NCI-H128 (cell line): ENCODE measurements around the gene RNASEH2B.

Experiments
- DNase-seq: peaks from one replicate; lab custom pipeline; 2025; ENCODE audit not compliant: unreplicated experiment; lab: John Stamatoyannopoulos, UW

The RNASEH2B gene

DNA sequence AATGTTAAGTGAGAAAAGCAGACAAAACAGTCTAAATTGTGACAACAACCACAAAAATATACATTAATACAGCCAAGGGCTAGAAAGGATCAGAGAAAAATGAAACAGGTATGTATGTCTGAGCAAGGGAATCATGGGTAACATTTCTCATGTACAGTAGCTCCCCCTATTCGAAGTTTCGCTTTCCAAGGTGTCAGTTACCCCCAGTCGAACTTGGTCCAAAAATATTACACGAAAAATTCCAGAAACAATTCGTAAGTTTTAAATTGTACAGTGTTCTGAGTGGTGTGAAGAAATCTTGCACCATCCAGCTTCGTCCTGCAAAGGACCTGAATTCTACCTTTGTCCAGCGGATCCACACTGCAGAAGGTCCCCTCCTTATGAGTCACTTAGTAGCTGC, 1.8 kb upstream of the RNASEH2B start:
- DNase-seq, result no peak

GRCh38 chr13:50908371-50908770, 1.2 kb upstream of the RNASEH2B start:
- no peak for DNase-seq

- DNase-seq, result no peak
Measured at GRCh38 chr13:50910485-50910805, 854 bp downstream of the RNASEH2B start.

DNA sequence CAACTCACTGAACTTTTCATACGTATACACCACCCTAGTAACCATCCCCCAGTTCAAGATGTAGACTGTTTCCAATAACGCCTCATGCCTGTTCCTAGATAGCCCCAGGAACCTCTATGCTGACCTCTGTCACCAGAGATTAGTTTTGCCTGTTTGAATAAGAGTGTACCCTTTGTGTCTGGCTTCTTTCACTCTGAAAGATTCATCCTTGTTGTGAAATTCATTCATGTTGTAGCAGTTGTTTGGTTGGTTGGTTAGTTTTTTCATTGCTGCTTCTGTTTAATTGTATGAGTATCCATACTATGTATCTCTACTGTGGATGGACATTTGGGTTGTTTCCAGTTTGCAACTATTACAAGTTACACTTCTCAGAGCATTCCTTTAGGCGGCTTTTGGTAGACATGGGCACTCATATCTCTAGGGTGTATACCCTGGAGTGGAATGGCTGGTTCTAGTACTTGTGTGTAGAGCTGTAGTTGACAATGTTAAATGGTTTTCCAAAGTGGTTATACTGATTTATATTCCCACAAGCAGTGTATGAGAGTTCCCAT, 1.6 kb downstream of the RNASEH2B start:
- DNase-seq, result no peak

DNA sequence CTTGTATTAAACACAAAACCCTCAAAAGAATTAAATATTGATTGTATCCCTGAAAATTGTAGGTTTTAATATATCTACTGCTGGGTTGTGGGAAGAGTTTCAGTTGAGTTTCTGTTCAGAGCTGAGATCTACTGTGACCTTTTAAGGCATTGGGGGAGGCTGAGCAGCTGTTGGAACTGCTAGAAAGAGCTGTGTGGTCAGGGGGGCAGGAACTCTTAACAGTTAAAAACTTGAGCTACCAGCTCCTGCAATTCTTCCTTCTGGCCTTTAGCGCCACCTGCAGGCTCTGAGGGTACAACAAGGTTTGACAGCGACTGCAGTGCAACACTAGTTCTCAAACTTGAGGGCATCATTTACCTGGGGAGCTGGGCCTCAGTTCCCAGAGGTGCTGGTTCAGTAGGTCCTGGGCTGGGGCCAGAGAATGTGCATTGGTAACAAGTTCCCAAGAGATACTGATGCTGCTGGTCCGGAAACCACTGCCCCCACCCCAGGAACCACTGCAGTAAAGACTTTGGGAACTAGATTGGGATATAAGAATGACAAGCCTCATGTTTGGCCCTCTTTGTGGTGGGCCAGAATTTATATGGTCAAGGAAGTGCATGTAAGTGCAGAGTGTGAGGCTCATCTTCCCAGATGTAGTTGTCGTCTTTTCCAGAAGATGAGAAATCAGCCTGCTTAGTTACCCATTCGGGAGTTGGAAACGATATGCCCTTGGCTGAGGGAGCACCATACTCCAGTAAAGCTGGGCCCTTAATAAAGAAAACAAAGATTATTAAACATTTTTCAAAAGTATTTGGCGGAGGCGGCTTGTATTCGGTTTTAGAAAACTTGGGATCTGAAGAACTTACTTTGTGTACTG, 2.6 kb downstream of the RNASEH2B start:
- peak; percentile 86 for DNase-seq

DNA sequence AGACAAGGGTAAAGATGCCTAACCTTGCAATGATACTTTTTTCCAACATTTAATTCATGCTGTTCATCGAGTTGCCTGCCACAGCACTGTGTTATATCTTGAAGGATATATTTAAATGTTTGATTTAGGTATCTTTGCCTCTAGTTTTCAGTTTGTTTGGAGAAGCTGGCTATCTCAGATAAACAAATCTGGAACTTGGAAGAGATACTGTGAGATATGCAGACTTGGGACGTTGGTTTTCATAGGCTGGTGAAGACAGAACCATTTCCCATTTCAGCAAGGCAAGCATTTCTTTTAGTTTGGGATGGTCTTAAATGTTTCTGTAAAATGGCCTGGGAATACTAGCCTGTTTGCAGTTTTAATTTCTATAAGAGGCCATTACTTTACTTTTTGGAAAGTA, 3.3 kb downstream of the RNASEH2B start:
- no peak for DNase-seq

- DNase-seq, result no peak
Measured at GRCh38 chr13:50914176-50914700, 4.6 kb downstream of the RNASEH2B start.

GRCh38 chr13:50914848-50915247, 5.3 kb downstream of the RNASEH2B start:
- DNase-seq, result no peak

- no peak for DNase-seq
Measured at GRCh38 chr13:50915565-50915964, 6.0 kb downstream of the RNASEH2B start.

DNA sequence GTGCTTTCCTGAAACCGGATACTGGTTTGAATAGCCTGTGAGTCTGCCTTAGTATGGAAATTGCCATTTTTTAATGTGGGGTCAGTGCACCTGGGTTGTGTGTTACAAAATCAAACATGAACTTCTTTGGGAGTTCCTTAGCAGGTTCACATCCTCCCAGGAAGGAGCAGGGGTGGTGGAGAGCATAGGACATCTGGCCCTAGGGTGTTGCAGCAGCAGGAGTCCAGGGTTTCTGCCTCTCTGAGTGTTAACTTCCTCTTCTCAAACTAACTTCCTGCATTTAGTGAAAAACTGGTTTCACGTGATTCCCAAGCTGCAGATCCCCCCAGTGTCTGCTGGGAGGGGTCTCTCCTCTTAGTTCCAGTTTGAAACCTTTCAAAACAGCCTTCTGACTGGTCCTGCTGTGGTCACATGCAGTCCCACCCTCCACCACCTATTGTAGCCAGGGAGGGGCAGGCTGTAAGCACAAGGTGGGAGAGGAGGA, 7.2 kb downstream of the RNASEH2B start:
- no peak for DNase-seq

DNA sequence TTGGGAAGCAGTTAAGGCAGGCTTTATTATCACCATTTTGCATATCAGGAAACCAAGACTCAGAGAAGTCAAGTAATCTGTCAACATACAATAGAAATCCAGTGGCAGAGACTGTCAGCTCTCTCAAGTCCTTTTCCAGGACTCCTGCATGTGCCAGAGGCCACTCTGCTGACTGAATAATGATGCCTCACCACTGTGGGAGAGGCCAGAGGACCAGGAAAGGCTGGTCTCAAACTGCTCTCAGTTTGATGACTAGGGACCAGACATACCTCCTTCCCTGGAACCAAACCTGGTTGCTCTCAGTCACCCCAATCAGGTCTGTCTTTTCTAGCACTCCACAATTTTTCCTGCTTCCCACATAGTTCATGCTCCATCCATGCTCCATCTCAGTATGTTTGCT, 8.0 kb downstream of the RNASEH2B start:
- DNase-seq, result no peak

- DNase-seq, result no peak
Measured at GRCh38 chr13:50918567-50918966, 9.0 kb downstream of the RNASEH2B start.

DNA sequence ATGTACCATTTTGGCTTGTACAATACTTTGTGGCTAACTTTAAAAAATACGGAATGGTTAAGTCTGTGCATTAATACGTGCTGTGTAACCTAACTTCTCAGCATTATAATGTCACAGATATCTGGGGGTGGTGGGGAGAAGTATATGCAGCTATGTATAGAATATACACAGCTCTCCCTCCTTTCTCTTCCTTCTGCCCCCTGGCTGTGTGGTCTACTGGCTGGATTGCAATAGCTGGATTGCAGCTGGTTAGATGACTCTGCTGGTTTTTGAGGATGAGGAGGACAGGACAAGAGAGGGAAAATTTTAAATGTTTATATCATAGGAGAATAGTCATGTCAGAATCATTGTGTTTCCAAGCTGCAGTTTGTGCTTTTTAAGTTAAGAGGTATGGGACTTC, 9.7 kb downstream of the RNASEH2B start:
- DNase-seq, result no peak

DNA sequence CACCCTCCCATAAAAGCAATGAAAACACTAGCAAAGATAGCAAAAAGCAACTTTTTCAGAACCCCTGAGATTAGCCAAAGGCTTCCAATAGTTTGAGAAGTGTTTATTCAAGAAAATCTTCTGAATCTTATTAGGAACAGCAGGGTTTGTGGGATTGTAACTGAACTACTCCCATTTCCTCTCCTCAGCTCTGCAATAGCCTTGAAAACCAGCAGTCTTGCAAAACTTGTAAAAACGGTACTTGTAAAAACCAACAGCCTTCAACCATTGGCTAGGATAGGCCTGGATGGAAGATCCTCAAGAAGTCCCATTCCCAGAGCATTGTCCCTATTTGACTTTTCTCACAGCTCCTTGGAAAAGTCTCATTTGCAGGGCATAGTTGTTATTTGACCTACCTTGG, 12.1 kb downstream of the RNASEH2B start:
- no peak for DNase-seq

- DNase-seq, result no peak
Measured at GRCh38 chr13:50923272-50923671, 13.7 kb downstream of the RNASEH2B start.

- no peak for DNase-seq
Measured at GRCh38 chr13:50924025-50924424, 14.4 kb downstream of the RNASEH2B start.

GRCh38 chr13:50927701-50928100, 18.1 kb downstream of the RNASEH2B start:
- no peak for DNase-seq

DNA sequence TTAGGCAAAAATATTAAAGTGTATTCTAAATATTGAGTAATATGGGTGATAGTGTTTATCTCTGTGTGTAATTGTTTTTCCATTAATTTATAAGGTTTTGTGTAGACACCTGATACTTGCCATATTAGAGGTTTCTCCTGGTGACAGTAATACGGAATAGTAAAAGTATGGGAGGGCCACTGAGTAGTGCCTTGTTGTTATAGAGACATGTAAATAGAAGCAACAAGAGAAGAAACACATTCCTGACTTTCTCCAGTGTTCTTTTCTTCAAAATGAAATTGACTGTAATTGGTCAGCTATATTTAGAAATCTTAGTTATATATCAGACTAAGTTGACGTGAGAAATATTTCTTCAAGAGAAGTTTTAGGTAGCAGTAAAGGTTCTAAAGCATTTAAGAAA, 18.5 kb downstream of the RNASEH2B start:
- no peak for DNase-seq

GRCh38 chr13:50928659-50929462, 19.3 kb downstream of the RNASEH2B start:
- DNase-seq, result no peak

- DNase-seq, result no peak
Measured at GRCh38 chr13:50932091-50932490, 22.5 kb downstream of the RNASEH2B start.

DNA sequence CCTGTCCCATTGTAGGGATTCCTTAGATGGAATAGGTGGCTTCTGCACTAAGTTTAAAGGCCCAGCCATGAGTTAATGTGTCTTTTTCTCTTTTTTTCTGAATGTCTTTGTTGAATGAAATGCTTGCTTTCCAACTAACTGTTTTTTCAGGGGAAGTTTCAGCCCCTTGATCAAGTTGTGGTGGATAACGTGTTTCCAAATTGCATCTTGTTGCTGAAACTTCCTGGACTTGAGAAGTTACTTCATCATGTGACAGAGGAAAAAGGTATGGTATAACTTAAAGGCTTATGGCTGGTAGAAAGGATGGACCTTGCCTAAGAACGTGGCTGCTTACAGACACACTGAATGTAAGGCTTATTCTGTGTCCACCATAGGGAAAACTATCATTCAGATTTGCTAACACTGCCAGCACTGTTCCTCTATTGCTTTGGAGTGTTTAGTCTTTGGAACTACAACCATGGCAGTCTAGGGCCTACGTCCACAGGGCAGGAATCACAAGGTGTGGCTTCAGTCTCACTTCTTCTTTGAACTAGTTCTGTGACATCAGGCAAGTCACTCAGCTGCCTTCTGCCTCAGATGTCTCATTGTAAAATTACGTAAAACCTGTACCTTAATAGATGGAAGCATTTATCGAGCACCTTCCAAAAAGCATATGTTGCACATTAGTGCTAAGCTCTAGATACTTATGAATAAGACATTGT, 25.3 kb downstream of the RNASEH2B start:
- no peak for DNase-seq
